ENCODE results near the gene CDK10.
"Not testable (repeated sequence)": the region's sequence is repeated elsewhere in the genome, so short reads cannot be mapped to it uniquely, and the experiment has no call there.

- not testable (repeated sequence) for TF ChIP-seq CTCF, POLR2A, EP300 (IDR thresholded peaks at IDR 0.05)
Measured at GRCh38 chr16:89699629-89700099, 13.2 kb downstream of the CDK10 start.
